BE2C (cell line): ENCODE results near the gene NNT.

Source experiments
- DNase-seq: peaks from one replicate; pipeline ENCODE4 v3.0.0-alpha.2; 2020
- H3K27me3 ChIP-seq: fragments of 250-450 bp; sonication (Bioruptor Pico); 2 replicates; pipeline ENCODE4 v1.5.1; 2020; ENCODE audit warnings: mild to moderate bottlenecking
- H3K36me3 ChIP-seq: fragments of 250-450 bp; sonication (Bioruptor Pico); 2 replicates; pipeline ENCODE4 v1.5.1; 2020; ENCODE audit warnings: mild to moderate bottlenecking
- H3K4me1 ChIP-seq: fragments of 250-450 bp; sonication (Bioruptor Pico); 2 replicates; pipeline ENCODE4 v1.5.1; 2020
- H3K4me3 ChIP-seq: 2 replicates; pipeline ENCODE4 v1.5.1; 2011; ENCODE audit warnings: low read depth, low read length
- H3K9me3 ChIP-seq: fragments of 250-450 bp; sonication (Bioruptor Pico); 2 replicates; pipeline ENCODE4 v1.5.1; 2020
- CTCF ChIP-seq: IDR thresholded peaks from 2 replicates; pipeline ENCODE4 v1.5.1; 2012; ENCODE audit warnings: mild to moderate bottlenecking, low read depth, low read length

NNT gene

DNA sequence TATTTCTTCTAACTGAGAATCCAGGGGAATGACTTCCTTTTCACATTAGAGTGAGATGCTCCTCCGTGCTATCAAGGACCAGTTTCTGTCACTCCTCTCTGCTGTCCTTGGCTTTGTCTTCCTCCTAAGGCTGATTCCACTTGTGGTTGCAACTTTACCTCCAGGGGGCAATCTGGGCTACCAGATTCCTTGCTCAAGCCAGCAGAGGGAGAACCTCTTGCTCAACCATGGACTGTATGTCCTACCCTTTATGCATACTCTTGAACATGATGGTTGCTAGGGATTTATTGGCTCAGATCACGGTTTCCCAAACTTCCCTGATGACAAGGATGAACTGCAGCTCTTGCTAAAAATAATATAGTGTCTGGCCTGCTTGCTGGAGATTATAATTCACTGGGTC, 24.0 kb downstream of the NNT start:
- Histone ChIP-seq H3K27me3 (no peaks in the 10 kb centered on the region), H3K36me3 (peaks cover 7% of the 10 kb centered on the region; the same call in 1 of the 2 replicates), H3K4me1 (0 out of 2 replicates have a peak, but pooled peaks cover 3% of the 10 kb centered on the region), H3K4me3 (no peak overlapping the region), H3K9me3 (no peaks in the 10 kb centered on the region)
- DNase-seq = peak; percentile 60
- TF ChIP-seq CTCF = peak; percentile 97

- H3K9me3 ChIP-seq = no peaks in the 10 kb centered on the region
- peaks cover 17% of the 10 kb centered on the region; the same call in 1 of the 2 replicates for H3K36me3 ChIP-seq
- peak; percentile 74 for TF ChIP-seq CTCF
- DNase-seq = peak; percentile 61
- H3K27me3 ChIP-seq = no peaks in the 10 kb centered on the region
- H3K4me3 ChIP-seq = no peak overlapping the region
- H3K4me1 ChIP-seq = 0 out of 2 replicates have a peak, but pooled peaks cover 3% of the 10 kb centered on the region
Measured at GRCh38 chr5:43631182-43631910, 28.4 kb downstream of the NNT start.

DNA sequence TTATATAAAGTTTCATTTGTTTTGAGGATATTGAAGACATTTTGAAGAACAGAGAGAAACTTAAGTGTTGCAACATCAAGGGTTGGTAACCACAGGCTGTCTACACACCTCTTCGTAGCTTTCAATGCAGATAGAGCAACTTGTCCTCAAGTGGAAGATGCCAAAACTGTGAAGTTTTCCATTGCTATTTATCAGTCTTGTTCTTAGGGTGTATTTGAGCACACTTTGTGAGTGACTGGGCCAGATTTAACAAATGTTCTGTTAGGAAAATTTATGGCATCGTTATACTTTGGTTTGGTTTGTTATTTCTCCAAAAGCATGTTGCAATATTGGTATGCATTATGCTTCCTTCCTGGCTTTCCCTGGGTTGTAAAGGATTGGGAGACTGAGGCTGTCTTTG, 31.6 kb downstream of the NNT start:
- DNase-seq = no peak
- peaks cover 19% of the 10 kb centered on the region; the same call in 1 of the 2 replicates for H3K36me3 ChIP-seq
- no peak for TF ChIP-seq CTCF
- 0 out of 2 replicates have a peak, but pooled peaks cover 3% of the 10 kb centered on the region for H3K4me1 ChIP-seq
- no peaks in the 10 kb centered on the region for H3K9me3 ChIP-seq
- H3K4me3 ChIP-seq = no peak overlapping the region
- H3K27me3 ChIP-seq = no peaks in the 10 kb centered on the region

- DNase-seq = no peak
- H3K4me3 ChIP-seq = no peak overlapping the region
- no peaks in the 10 kb centered on the region for H3K9me3 ChIP-seq
- no peaks in the 10 kb centered on the region for H3K27me3 ChIP-seq
- H3K36me3 ChIP-seq = peaks cover 16% of the 10 kb centered on the region; the same call in 1 of the 2 replicates
- H3K4me1 ChIP-seq = 0 out of 2 replicates have a peak, but pooled peaks cover 3% of the 10 kb centered on the region
- TF ChIP-seq CTCF = no peak
Measured at GRCh38 chr5:43635374-43635773, 32.4 kb downstream of the NNT start.

GRCh38 chr5:43636076-43636475, 33.1 kb downstream of the NNT start:
- Histone ChIP-seq H3K4me1 (0 out of 2 replicates have a peak, but pooled peaks cover 2% of the 10 kb centered on the region), H3K27me3 (no peaks in the 10 kb centered on the region), H3K9me3 (no peaks in the 10 kb centered on the region), H3K4me3 (no peak overlapping the region), H3K36me3 (peaks cover 16% of the 10 kb centered on the region; the same call in 1 of the 2 replicates)
- TF ChIP-seq CTCF = no peak
- no peak for DNase-seq

DNA sequence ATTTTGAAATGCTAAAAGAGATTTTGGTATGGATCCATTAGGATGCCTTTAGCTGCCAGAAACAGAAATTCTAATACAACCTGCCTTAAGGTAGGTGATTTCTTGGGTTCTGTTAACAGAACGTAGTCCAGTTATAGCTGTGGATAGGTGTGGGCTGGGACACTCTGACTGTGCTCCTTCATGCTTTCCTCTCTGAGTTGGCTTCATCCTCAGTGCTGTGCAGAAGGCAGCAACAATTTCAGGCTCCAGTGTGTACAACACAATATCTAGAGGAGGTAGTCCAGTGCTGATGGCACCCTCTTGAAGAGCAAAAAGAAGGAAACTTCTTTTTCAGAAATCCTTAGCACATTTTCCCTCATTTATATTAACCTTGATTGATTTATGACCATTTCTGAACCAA, 34.4 kb downstream of the NNT start:
- Histone ChIP-seq H3K9me3 (no peaks in the 10 kb centered on the region), H3K4me3 (no peak overlapping the region), H3K36me3 (peaks cover 12% of the 10 kb centered on the region; the same call in 1 of the 2 replicates), H3K27me3 (no peaks in the 10 kb centered on the region), H3K4me1 (no peaks in the 10 kb centered on the region)
- TF ChIP-seq CTCF = no peak
- no peak for DNase-seq
